Stimulated activated CD8-positive, alpha-beta memory T cell treated with anti-CD3 and anti-CD28 coated beads, Interleukin-12 subunit alpha, Interleukin-12 subunit beta, amount 100 ng/mL, for 24 hours (primary cell): ENCODE data around the gene COMMD10.

ENCODE experiments used
- DNase-seq: peaks from one replicate; pipeline ENCODE4 v3.0.0-alpha.2; 2020; ENCODE audit errors: extremely low read depth

COMMD10 gene

DNA sequence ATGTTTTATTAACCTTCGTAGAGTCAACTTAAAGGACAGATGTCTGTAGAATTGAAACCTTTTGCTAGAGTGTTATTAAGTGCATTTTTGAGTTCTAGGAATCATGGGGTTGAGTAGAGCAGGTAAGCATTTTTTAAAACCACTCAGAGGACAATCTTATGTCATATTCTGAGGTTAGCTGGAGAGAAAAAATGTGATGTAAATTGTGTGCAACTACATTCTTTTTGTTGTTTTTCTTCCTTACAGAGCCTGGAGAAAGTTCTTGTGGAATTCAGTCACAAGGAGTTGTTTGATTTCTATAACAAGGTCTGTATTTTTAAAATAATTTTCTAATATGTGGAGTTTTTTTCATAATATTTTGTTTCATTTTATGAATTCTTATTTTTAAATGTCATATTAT is 206.4 kb downstream of the COMMD10 start:
- DNase-seq: no peak

DNA sequence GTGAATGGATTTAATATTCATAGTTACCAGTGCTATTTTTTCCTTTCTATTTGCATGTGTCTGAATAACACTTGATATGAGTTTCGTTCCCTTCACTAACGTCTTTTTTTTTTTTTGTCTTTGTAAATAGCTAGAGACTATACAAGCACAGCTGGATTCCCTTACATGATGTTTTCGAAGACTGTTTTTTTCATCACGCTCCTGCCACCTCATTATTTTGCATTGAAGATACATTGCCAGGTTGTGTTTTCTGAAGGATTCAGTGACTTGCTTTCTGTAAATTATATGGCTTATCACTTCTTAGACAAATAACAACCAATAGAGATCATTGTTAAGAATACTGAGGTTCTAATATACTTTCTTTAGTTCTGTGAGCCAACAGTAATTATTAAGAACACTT is 207.5 kb downstream of the COMMD10 start:
- no peak for DNase-seq

GRCh38 chr5:116296335-116297072 is 211.7 kb downstream of the COMMD10 start:
- DNase-seq: no peak

DNA sequence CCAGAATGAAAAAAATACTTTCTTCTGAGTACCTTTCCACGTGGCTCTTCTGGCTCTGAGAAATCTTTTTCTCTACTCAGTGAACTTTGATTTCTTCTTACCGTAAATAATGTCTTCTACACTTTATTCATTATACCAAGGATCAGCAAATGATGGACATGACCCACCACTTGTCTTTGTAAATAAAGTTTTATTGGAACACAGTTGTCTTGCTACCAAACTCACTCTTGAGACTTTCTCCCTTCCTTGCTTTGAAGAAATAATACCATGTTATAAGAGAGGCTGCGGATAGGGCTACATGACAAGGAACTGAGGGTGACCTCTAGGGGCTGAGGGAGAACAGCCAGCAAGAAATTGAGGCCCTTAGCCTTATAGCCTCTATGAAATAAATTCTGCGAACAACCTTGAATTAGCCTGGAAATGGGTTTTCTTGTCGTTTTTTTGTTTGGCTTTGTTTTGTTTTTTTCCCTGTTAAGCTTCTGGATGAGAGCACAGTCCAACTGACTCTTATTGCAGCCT is 212.5 kb downstream of the COMMD10 start:
- no peak for DNase-seq

GRCh38 chr5:116299746-116300640 is 215.2 kb downstream of the COMMD10 start:
- no peak for DNase-seq

DNA sequence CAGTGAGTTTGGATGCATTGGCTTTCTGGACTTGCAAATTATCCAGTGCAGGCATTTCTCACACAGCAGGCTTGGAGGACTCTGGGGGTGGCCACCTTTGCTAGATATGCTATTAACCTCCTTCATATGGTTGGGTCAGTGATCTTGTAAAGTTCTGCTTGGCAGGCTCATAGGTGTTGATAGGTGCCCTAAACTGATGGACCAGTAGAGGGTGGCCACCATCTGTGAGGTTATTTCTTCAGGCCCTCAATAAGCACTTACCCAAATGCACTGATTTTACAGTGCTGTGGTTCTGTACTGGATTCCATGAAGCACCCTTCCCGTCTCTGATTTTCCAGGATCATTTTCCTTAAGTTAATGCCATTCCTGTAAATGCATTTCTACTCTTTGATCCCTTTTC is 216.3 kb downstream of the COMMD10 start:
- DNase-seq: no peak

DNA sequence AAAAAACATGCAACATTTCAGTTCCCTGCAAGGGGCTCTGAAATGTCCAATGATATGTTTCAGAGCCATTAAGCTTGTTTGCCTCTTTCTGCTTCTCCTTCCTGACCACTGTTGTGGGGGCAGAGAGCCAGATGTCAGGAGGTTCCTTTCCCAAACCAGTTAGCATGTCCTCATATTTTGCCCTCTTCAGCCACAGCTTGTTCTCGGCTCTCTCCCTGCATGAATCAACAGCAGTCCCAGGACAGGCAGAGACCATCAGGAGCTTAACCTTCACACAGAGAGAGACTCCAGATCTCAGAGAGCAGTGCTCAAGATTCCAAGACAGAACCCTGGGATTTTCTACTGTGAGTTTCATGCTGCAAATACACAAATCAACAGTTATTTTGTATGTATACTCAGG is 218.5 kb downstream of the COMMD10 start:
- no peak for DNase-seq

- DNase-seq: no peak
Observed at GRCh38 chr5:116303810-116304209, 219.0 kb downstream of the COMMD10 start.

- DNase-seq: no peak
Observed at GRCh38 chr5:116305899-116306298, 221.1 kb downstream of the COMMD10 start.

DNA sequence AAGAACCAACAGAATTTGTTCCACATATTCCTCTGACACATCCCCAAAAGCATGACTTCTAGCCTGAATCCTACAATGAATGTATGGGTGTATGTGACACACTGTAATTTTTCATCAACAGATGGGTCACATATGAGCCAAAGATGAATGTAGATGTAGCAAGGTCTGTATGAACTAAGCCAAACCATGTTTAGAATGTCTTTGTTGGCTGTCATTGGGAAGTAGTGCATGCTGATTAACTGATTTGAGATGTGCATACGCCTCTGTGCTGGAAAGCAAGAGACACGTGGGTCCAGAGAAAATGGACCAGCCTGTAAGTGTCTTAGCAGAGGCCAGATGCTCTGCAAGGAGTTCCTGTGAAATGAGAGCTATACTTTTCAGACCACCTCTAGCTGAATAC is 222.0 kb downstream of the COMMD10 start:
- DNase-seq: no peak

GRCh38 chr5:116308391-116308790 is 223.6 kb downstream of the COMMD10 start:
- DNase-seq: no peak

DNA sequence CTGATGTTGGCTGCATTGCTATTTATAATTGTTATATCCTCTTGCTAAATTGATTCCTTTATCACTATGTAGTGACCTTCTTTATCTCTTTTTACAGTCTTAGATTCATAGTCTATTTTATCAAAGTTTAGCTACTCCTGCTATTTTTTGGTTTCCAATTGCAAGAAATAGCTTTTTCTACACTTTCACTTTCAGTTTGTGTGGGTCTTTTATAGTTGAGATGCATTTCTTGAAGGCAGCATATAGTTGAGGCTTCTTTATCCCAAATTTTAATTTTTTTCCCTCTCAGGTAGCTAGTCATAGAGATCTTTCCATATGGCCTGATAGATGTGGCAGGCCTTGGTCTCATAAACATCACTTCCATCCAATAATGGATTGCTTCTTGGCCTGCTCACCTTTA is 228.5 kb downstream of the COMMD10 start:
- no peak for DNase-seq

GRCh38 chr5:116315531-116315930 is 230.7 kb downstream of the COMMD10 start:
- no peak for DNase-seq

DNA sequence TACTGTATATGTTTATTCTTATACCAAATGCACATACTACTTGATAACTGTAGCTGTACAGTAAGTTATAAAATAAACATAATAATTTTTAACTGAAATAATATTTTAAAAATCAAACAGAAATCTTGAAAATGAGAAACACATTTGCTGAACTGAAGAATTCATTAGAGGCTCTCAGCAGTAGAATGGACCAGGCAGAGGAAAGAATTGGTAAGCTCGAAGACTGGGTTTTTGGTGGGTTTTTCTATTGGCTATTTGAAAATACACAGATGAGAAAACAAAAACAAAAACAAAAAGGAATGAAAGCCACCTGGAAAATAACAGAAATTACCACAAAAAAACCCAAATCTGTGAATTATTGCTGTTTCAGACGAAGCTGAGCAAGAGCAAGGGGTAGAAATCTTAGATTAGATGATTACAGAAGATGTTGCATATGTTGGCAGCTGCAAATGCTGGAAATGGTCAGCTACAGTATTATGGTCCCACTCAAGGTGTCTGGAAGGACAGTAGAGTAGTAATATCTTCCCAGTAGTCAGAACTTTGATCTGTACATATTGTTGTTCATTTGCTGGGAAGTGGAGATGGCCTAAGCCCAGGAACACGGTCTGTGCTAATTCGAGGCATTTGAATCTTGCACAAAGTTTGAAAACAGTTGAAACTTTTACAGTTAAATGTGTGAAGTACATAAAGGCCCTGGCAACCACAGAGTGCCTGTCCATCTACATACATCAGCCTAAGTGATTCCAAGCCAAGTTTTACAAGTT is 233.4 kb downstream of the COMMD10 start:
- DNase-seq: no peak

DNA sequence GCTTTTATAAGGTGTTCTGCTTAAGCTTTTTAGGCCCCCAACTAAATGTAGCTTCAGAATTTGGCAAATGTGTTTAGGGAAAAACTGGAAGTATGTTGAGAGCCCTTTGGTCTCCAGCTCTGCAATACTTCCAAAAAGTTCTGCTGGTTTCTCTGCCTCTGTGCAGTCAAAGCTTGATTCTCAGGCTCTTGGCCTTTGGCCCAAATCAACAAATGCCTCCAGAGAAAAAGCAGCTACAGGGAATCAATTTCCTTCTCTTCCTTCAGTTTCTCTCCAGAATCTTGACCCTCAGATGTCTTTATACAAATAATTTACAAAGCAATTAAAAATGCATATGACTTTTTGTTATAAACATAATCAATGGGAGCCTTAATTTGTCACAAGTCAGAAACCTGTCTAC is 235.7 kb downstream of the COMMD10 start:
- DNase-seq: no peak

DNA sequence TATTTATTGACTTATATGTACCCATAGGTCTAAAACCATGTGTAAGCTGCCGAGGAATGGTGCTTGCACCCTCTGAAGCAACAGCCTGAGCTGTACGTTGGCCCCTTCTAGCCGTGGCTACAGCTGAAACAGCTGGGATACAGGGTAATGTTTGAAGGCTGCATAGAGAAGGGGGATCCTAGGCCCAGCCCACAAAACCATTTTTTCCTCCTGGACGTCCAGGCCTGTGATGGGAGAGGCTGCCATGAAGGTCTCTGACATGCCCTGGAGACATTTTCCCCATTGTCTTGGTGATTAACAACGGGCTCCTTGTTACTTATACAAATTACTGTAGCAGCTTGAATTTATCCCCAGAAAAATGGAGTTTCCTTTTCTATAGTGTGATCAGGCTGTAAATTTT is 244.7 kb downstream of the COMMD10 start:
- no peak for DNase-seq

GRCh38 chr5:116340799-116341198 is 256.0 kb downstream of the COMMD10 start:
- DNase-seq: no peak
